IPS DF 6.9 (cell line): ENCODE results near the gene NUDT1.

Experiments used
- DNase-seq: peaks from one replicate; pipeline ENCODE4 v3.0.0-alpha.2; 2013; ENCODE audit warnings: low read depth, low spot score
- H3K27ac ChIP-seq: one replicate; pipeline ENCODE4 v1.5.1; 2013; ENCODE audit warnings: low read length, control low read depth
- H3K27me3 ChIP-seq: 2 replicates; pipeline ENCODE4 v1.6.1; 2013; ENCODE audit warnings: mild to moderate bottlenecking, low read length; ENCODE audit not compliant: control insufficient read depth, insufficient read depth
- H3K36me3 ChIP-seq: 2 replicates; pipeline ENCODE4 v1.6.1; 2013; ENCODE audit warnings: low read length; ENCODE audit not compliant: control insufficient read depth, insufficient read depth
- H3K4me1 ChIP-seq: 2 replicates; pipeline ENCODE4 v1.6.1; 2013; ENCODE audit warnings: low read length; ENCODE audit not compliant: control insufficient read depth, insufficient read depth
- H3K4me3 ChIP-seq: 2 replicates; pipeline ENCODE4 v1.5.1; 2013; ENCODE audit warnings: mild to moderate bottlenecking, low read length
- H3K9me3 ChIP-seq: 2 replicates; pipeline ENCODE4 v1.6.1; 2013; ENCODE audit warnings: low read length, inconsistent platforms; ENCODE audit not compliant: control insufficient read depth, insufficient read depth
- WGBS: extraction: QIAGEN DNeasy Blood & Tissue Kit; methylation state at CpG from one replicate; pipeline ENCODE4 v1.1.7; 2013; ENCODE audit warnings: mixed read lengths, missing lambda C conversion rate; ENCODE audit not compliant: insufficient read length, insufficient coverage; 5-methylcytosine and 5-hydroxymethylcytosine counted together

Gene NUDT1

DNA sequence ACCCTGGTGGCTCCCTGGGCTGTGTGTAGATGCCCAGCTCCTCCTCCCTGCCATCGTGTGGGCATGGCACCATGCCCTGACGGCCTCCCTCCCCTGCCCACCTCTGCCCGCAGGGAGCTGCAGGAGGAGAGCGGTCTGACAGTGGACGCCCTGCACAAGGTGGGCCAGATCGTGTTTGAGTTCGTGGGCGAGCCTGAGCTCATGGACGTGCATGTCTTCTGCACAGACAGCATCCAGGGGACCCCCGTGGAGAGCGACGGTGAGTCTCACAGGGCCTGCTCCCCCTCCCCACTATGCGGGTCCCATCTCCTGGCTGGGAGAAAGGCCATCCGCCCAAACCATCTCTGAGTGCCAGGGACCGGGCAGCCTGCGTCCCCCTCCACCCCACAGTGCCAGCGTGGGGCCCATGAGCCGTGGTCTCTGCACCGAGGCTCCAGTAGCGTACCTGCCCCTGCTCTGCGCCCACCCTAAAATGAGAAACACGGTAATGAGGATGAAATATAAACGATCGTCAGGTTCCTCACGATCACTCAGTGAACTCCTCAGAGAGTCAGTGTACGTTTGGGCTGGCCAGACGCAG, 7.8 kb downstream of the NUDT1 start:
- Histone ChIP-seq H3K27ac (no peak overlapping the region), H3K36me3 (peaks cover 13% of the 10 kb centered on the region; the same call in 1 of the 2 replicates), H3K4me3 (no peak overlapping the region), H3K4me1 (no peaks in the 10 kb centered on the region; the same call in 1 of the 2 replicates), H3K9me3 (no peaks in the 10 kb centered on the region), H3K27me3 (no peaks in the 10 kb centered on the region)
- DNase-seq: no peak
- WGBS: no CpG with 5 or more reads among the region's 27 CpGs

- no peaks in the 10 kb centered on the region for H3K27me3 ChIP-seq
- peaks cover 16% of the 10 kb centered on the region; the same call in 1 of the 2 replicates for H3K36me3 ChIP-seq
- no peaks in the 10 kb centered on the region for H3K4me1 ChIP-seq
- no peak overlapping the region for H3K27ac ChIP-seq
- H3K9me3 ChIP-seq: no peaks in the 10 kb centered on the region
- H3K4me3 ChIP-seq: no peak overlapping the region
- DNase-seq: no peak
- WGBS: no CpG with 5 or more reads among the region's 10 CpGs
These were observed 9.4 kb downstream of the NUDT1 start for GRCh38 chr7:2251381-2251780.

GRCh38 chr7:2251841-2252771, 10.1 kb downstream of the NUDT1 start:
- WGBS: no CpG with 5 or more reads among the region's 24 CpGs
- no peaks in the 10 kb centered on the region for H3K4me1 ChIP-seq
- H3K27me3 ChIP-seq: no peaks in the 10 kb centered on the region
- H3K9me3 ChIP-seq: no peaks in the 10 kb centered on the region
- H3K36me3 ChIP-seq: peaks cover 20% of the 10 kb centered on the region
- DNase-seq: no peak
- H3K27ac ChIP-seq: no peak overlapping the region
- H3K4me3 ChIP-seq: no peak overlapping the region

DNA sequence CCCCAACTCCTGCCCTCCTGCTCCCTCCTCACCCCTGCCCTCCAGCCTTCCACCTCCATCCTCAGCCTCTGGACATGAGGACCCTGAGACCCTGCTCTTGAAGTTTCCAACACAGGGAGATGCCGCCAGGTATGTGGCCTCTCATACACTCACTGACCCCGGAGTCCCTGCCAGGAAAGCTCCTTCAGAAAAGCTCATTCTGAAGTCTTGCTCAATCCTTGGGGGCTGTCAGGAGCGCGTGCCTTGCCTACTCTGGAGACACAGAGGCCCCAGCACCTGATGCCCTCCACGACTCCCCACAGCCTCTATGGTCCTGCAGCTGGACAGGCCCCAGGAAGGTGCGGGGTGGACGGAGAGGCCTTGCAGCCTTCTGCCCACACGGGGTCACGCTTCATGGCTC, 11.0 kb downstream of the NUDT1 start:
- no peaks in the 10 kb centered on the region for H3K4me1 ChIP-seq
- no peaks in the 10 kb centered on the region for H3K27me3 ChIP-seq
- H3K9me3 ChIP-seq: no peaks in the 10 kb centered on the region
- peaks cover 23% of the 10 kb centered on the region for H3K36me3 ChIP-seq
- DNase-seq: no peak
- no peak overlapping the region for H3K4me3 ChIP-seq
- H3K27ac ChIP-seq: no peak overlapping the region
- no CpG with 5 or more reads among the region's 9 CpGs for WGBS

- Histone ChIP-seq H3K4me1 (no peaks in the 10 kb centered on the region), H3K4me3 (no peak overlapping the region)
These were observed 11.7 kb downstream of the NUDT1 start for GRCh38 chr7:2253525-2254244.

GRCh38 chr7:2254429-2255144, 12.6 kb downstream of the NUDT1 start:
- WGBS: no CpG with 5 or more reads among the region's 31 CpGs
- no peaks in the 10 kb centered on the region for H3K27me3 ChIP-seq
- H3K27ac ChIP-seq: no peak overlapping the region
- peaks cover 28% of the 10 kb centered on the region for H3K36me3 ChIP-seq
- H3K4me3 ChIP-seq: no peak overlapping the region
- H3K9me3 ChIP-seq: no peaks in the 10 kb centered on the region
- H3K4me1 ChIP-seq: no peaks in the 10 kb centered on the region
- no peak for DNase-seq

More at GRCh38 chr7:2253525-2254244, 11.7 kb downstream of the NUDT1 start:
- H3K27ac ChIP-seq: no peak overlapping the region
- H3K27me3 ChIP-seq: no peaks in the 10 kb centered on the region
- no peak for DNase-seq
- WGBS: no CpG with 5 or more reads among the region's 32 CpGs
- peaks cover 27% of the 10 kb centered on the region for H3K36me3 ChIP-seq
- no peaks in the 10 kb centered on the region for H3K9me3 ChIP-seq

GRCh38 chr7:2255145-2256139, 13.4 kb downstream of the NUDT1 start:
- Histone ChIP-seq H3K27ac (no peak overlapping the region), H3K36me3 (peaks cover 24% of the 10 kb centered on the region)
- no CpG with 5 or more reads among the region's 33 CpGs for WGBS

DNA sequence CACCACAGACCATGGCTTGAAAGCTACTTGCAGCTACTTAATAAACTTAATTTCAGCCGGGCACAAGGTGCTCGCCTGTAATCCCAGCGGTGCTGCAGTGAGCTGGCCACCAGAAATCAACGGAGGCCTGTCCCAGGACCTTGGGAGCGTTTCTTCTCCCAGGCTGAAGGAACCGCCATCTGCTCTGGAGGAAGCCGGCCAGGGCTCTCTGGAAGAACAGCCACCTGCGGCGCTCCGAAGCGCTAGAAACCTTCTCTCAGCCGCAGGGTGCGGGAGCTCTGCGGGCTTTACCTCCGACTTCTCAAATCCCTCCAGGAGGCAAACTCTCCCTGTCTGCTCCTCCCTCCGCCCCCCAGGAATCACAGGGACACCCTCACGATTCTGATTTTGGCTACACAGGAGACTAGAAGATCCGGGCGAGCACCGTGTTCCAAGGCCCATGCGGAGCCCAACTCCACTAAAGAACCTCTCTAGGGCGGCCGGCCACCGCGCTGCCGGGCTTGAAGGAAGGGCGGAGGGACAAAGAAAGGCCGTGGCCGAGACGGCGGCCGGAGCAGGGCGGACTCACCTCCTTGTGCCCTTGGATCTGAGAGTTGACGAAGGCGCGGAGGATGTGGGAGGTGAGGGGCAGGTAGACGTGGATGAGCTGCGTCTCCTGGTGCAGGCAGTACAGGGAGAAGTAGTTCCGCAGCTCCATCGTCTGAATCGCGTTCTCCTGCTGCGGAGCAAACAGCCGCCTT, 14.4 kb downstream of the NUDT1 start:
- DNase-seq: no peak
- H3K27me3 ChIP-seq: no peaks in the 10 kb centered on the region
- no peak overlapping the region for H3K27ac ChIP-seq
- H3K9me3 ChIP-seq: no peaks in the 10 kb centered on the region
- WGBS: no CpG with 5 or more reads among the region's 44 CpGs
- H3K36me3 ChIP-seq: peaks cover 24% of the 10 kb centered on the region
- no peaks in the 10 kb centered on the region for H3K4me1 ChIP-seq
- no peak overlapping the region for H3K4me3 ChIP-seq

More at GRCh38 chr7:2255145-2256139, 13.4 kb downstream of the NUDT1 start:
- no peaks in the 10 kb centered on the region for H3K27me3 ChIP-seq
- H3K4me3 ChIP-seq: no peak overlapping the region
- no peak for DNase-seq
- no peaks in the 10 kb centered on the region for H3K4me1 ChIP-seq
- H3K9me3 ChIP-seq: no peaks in the 10 kb centered on the region

GRCh38 chr7:2257046-2257551, 15.1 kb downstream of the NUDT1 start:
- Histone ChIP-seq H3K27ac (no peak overlapping the region), H3K36me3 (peaks cover 24% of the 10 kb centered on the region), H3K4me3 (no peak overlapping the region), H3K27me3 (no peaks in the 10 kb centered on the region), H3K9me3 (no peaks in the 10 kb centered on the region), H3K4me1 (no peaks in the 10 kb centered on the region)
- DNase-seq: no peak
- WGBS: no CpG with 5 or more reads among the region's 38 CpGs
